Left cardiac atrium (tissue), 4 donors: ENCODE measurements around the gene PHF23. TPM values are rescaled to one million over a fixed set of nuclear protein-coding genes. Genes with fewer than 3 reads are reported as not detected.

Experiments used
- ATAC-seq, 2 donors: fragments of 200-7000 bp; cut with Tn5 transposase; one replicate each; pipeline ENCODE4 v1.9.1; 2020; ENCODE audit warnings: mild to moderate bottlenecking in 2 of 2, moderate library complexity in 2 of 2
- DNase-seq: peaks from one replicate; pipeline ENCODE4 v3.0.0-alpha.2; 2020
- intact Hi-C, 2 donors: fragments of 100-400 bp; cut with DNase I; formaldehyde crosslinking; loops; one replicate each; pipeline versions ENCODE4 v1.14.1 to v1.15.1; 2022 to 2023
- microRNA-seq, 2 donors: library from miRNA; unstranded; fragments of <30 nt; microRNA quantifications; one replicate each; pipeline ENCODE4 v1.2.0, GENCODE V29; 2020
- total RNA-seq, 2 donors: library from RNA; stranded (reverse); fragmentation: NEBNext Ultra II Directional; extraction: Animal tissue kit (Norgen Biotek cat#: 25700); gene quantifications; one replicate each; pipeline ENCODE4 v1.2.1, GENCODE V29; 2021
- donor health status: DM: no; HTN: yes; CAD: no.
- donor health status: DM: no; HTN: yes; CAD: no; lungs with severe emphysema.
- donor health status: DM: yes; HTN: yes; CAD: no.
- donor health status: Dilated cardiomyopathy.

The PHF23 gene
- total RNA-seq, 2 donors from 2014 or later, result 18.5 to 27.5 TPM

DNA sequence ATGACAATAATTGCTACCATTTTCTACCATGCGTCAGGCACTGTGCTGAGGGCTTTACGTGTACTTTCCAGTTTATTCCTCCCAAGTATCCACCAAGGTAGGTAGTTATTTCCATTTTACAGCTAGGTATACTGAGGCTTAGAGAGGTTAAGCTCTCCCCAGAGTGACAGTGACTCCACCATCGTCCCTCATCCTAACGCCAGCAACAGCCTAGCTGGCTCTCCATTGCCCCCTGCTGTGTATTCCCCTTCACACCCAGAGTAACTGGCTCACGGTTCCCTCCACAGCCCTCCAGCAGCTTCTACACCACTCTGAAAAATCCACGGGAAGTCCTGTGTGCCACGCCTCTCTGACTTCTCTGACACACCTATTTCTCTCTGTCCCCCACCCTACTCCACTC lies 53.0 kb downstream of the PHF23 start:
- DNase-seq, result no peak
- peak in 1 of 2 donors; percentile 23 for ATAC-seq
- intact Hi-C loops, result no loop called here

Small RNA genes within 50 kb of the gene (microRNA-seq; reads per million reads assigned to microRNA genes)
- gene MIR324, result 968 to 1,569 reads per million in 2 donors

Other genes with a start within 250 kb of the PHF23 start
- under 1 TPM in 1 of 2 donors, not detected in 1; 0.21 TPM for gene ALOX12, start 243.4 kb downstream of the PHF23 start, total RNA-seq
- 100 to 1,000 TPM; 174 to 198 TPM for gene RNASEK, start 226.8 kb downstream of the PHF23 start, total RNA-seq
- gene BCL6B, start 216.4 kb downstream of the PHF23 start, total RNA-seq, result 10 to 100 TPM; 14.1 to 19.8 TPM
- 1 to 10 TPM; 1.2 to 1.8 TPM for gene SLC16A13, start 203.4 kb downstream of the PHF23 start, total RNA-seq
- 1 to 10 TPM; 2.5 to 3.5 TPM for gene SLC16A11, start 195.4 kb downstream of the PHF23 start, total RNA-seq
- 10 to 100 TPM in 1 of 2 donors, 1 to 10 TPM in 1; 6.6 to 13.4 TPM for gene CLEC10A, start 159.2 kb downstream of the PHF23 start, total RNA-seq
- under 1 TPM; 0.62 to 0.68 TPM for gene ASGR2, start 124.6 kb downstream of the PHF23 start, total RNA-seq
- gene ASGR1, start 60.1 kb downstream of the PHF23 start, total RNA-seq, result under 1 TPM; 0.68 TPM
- gene DLG4, start 19.6 kb downstream of the PHF23 start, total RNA-seq, result 10 to 100 TPM; 21.3 to 22.9 TPM
- 1,000 to 10,000 TPM in 1 of 2 donors, 100 to 1,000 TPM in 1; 891 to 1,101 TPM for gene ACADVL, start 19.5 kb downstream of the PHF23 start, total RNA-seq
- gene DVL2, start 4.9 kb downstream of the PHF23 start, total RNA-seq, result 10 to 100 TPM; 22.5 to 23.8 TPM
- 100 to 1,000 TPM; 459 to 475 TPM for gene GABARAP, start 3.0 kb upstream of the PHF23 start, total RNA-seq
- 100 to 1,000 TPM; 116 to 118 TPM for gene CTDNEP1, start 12.3 kb upstream of the PHF23 start, total RNA-seq
- gene ELP5, start 12.8 kb upstream of the PHF23 start, total RNA-seq, result 10 to 100 TPM; 68.3 to 93.8 TPM
- 1 to 10 TPM; 2.1 to 4.9 TPM for gene CLDN7, start 23.0 kb upstream of the PHF23 start, total RNA-seq
- 10 to 100 TPM; 79.1 to 87.6 TPM for gene SLC2A4, start 42.3 kb upstream of the PHF23 start, total RNA-seq
- gene YBX2, start 55.2 kb upstream of the PHF23 start, total RNA-seq, result 1 to 10 TPM; 1.2 to 1.9 TPM
- 100 to 1,000 TPM; 274 to 374 TPM for gene EIF5A, start 68.2 kb upstream of the PHF23 start, total RNA-seq
- 10 to 100 TPM; 59.3 to 63.4 TPM for gene GPS2, start 75.9 kb upstream of the PHF23 start, total RNA-seq
- gene NEURL4, start 89.9 kb upstream of the PHF23 start, total RNA-seq, result 10 to 100 TPM; 24.8 to 38.8 TPM
- 10 to 100 TPM; 19.0 to 20.4 TPM for gene ACAP1, start 97.1 kb upstream of the PHF23 start, total RNA-seq
- 1 to 10 TPM; 5.3 to 5.9 TPM for gene KCTD11, start 112.7 kb upstream of the PHF23 start, total RNA-seq
- gene TMEM95, start 115.7 kb upstream of the PHF23 start, total RNA-seq, result not detected
- 1 to 10 TPM; 1.9 to 2.1 TPM for gene TNK1, start 141.6 kb upstream of the PHF23 start, total RNA-seq
- 10 to 100 TPM; 22.4 to 29.0 TPM for gene PLSCR3, start 155.1 kb upstream of the PHF23 start, total RNA-seq
- 10 to 100 TPM; 67.3 to 69.2 TPM for gene TMEM256, start 164.6 kb upstream of the PHF23 start, total RNA-seq
- 10 to 100 TPM; 12.1 to 15.5 TPM for gene NLGN2, start 168.4 kb upstream of the PHF23 start, total RNA-seq
- gene SPEM1, start 180.9 kb upstream of the PHF23 start, total RNA-seq, result not detected
- gene SPEM2, start 186.2 kb upstream of the PHF23 start, total RNA-seq, result not detected
- not detected for gene SPEM3, start 189.4 kb upstream of the PHF23 start, total RNA-seq
- 1 to 10 TPM; 2.7 to 2.9 TPM for gene TMEM102, start 196.0 kb upstream of the PHF23 start, total RNA-seq
- 10 to 100 TPM; 20.5 to 24.6 TPM for gene FGF11, start 200.1 kb upstream of the PHF23 start, total RNA-seq
- 10 to 100 TPM; 12.4 to 13.8 TPM for gene CHRNB1, start 205.6 kb upstream of the PHF23 start, total RNA-seq
- gene ZBTB4, start 240.2 kb upstream of the PHF23 start, total RNA-seq, result 10 to 100 TPM; 62.1 to 62.2 TPM
- gene SLC35G6, start 242.0 kb upstream of the PHF23 start, total RNA-seq, result not detected
- gene POLR2A, start 244.9 kb upstream of the PHF23 start, total RNA-seq, result 10 to 100 TPM; 42.8 to 56.9 TPM